HG03354 (cell line): ENCODE measurements around the gene OGFOD1.
A peak's percentile ranks its signal among the peaks of the same experiment; 100 is the strongest.

Experiments used
- ATAC-seq: cut with Tn5 transposase; IDR thresholded peaks from one replicate; pipeline ENCODE4 v1.9.1; 2021; ENCODE audit warnings: mild to moderate bottlenecking; ENCODE audit not compliant: unreplicated experiment, poor library complexity, severe bottlenecking

Gene OGFOD1

GRCh38 chr16:56450986-56451752 is at the start of gene OGFOD1, which contains the start of gene NUDT21:
Gene OGFOD1, plus strand, starts transcription at chr16:56451554. Its CDS starts 59 bp downstream, at chr16:56451613.
Gene NUDT21, minus strand, starts transcription at chr16:56451332. Its CDS starts 130 bp downstream, at chr16:56451202.
- peak; percentile 99 for ATAC-seq

GRCh38 chr16:56405977-56406672 is 45.2 kb upstream of the OGFOD1 start:
- ATAC-seq, result no peak

GRCh38 chr16:56408379-56409098 is 42.8 kb upstream of the OGFOD1 start:
- no peak for ATAC-seq

- ATAC-seq, result no peak
Measured at GRCh38 chr16:56409195-56409594, 42.2 kb upstream of the OGFOD1 start.

GRCh38 chr16:56411123-56411522 is 40.2 kb upstream of the OGFOD1 start:
- no peak for ATAC-seq

- ATAC-seq, result no peak
Measured at GRCh38 chr16:56411624-56412023, 39.7 kb upstream of the OGFOD1 start.

- no peak for ATAC-seq
Measured at GRCh38 chr16:56413381-56413780, 38.0 kb upstream of the OGFOD1 start.

- no peak for ATAC-seq
Measured at GRCh38 chr16:56414366-56414765, 37.0 kb upstream of the OGFOD1 start.

- ATAC-seq, result no peak
Measured at GRCh38 chr16:56415875-56416274, 35.5 kb upstream of the OGFOD1 start.

GRCh38 chr16:56417138-56417537 is 34.2 kb upstream of the OGFOD1 start:
- ATAC-seq, result no peak

GRCh38 chr16:56419740-56420548 is 31.4 kb upstream of the OGFOD1 start:
- ATAC-seq, result no peak

GRCh38 chr16:56420613-56421012 is 30.7 kb upstream of the OGFOD1 start:
- no peak for ATAC-seq

- ATAC-seq, result no peak
Measured at GRCh38 chr16:56421313-56421712, 30.0 kb upstream of the OGFOD1 start.

- ATAC-seq, result no peak
Measured at GRCh38 chr16:56421976-56422669, 29.2 kb upstream of the OGFOD1 start.

GRCh38 chr16:56422896-56423441 is 28.4 kb upstream of the OGFOD1 start:
- no peak for ATAC-seq

GRCh38 chr16:56423584-56424403 is 27.6 kb upstream of the OGFOD1 start:
- no peak for ATAC-seq

- ATAC-seq, result no peak
Measured at GRCh38 chr16:56424404-56424764, 27.0 kb upstream of the OGFOD1 start.

GRCh38 chr16:56424791-56425438 is 26.4 kb upstream of the OGFOD1 start:
- peak; percentile 43 for ATAC-seq
